ACHN (cell line): ENCODE data around the gene NSG1.
A peak's percentile ranks its signal among the peaks of the same experiment; 100 is the strongest.

Experiments used
- DNase-seq: peaks from one replicate; pipeline ENCODE4 v3.0.0-alpha.2; 2015
- in situ Hi-C: cut with HindIII; loops from 2 replicates; pipeline ENCODE4 v1.10.0; 2017; ENCODE audit warnings: low sequenced_read_pairs, low pct_ligation_motif_present, low pct_unique_long_range_greater_than_20kb

The NSG1 gene

DNA sequence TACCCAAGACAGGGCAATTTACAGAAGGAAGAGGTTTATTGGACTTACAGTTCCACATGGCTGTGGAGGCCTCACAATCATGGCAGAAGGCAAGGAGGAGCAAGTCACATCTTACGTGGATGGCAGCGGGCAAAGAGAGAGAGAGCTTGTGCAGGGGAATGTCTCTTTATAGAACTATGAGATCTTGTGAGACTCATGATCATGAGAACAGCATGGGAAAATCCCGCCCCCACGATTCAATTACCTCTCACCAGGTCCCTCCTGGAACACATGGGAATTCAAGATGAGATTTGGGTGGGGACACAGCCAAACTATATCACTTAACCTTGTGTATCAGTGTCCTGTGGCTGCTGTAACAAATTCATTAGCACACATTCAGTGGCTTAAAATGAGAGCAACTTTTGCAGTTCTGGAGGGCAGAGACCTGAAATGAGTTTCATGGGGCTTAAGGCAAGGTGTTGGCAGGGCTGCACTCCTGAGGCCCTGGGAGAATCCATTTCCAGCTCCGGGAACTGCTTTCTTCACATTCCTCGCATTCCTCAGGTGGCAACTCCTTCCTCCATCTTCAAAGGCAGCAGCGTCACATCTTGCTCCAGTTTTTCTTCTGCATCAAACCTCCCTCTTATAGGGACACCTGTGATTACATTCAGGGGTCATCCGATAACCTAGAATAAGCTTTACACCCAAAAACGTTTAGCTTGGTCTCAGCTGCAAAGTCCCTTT lies 22.3 kb upstream of the NSG1 start:
- no peak for DNase-seq
- in situ Hi-C loops, result no loop called here

DNA sequence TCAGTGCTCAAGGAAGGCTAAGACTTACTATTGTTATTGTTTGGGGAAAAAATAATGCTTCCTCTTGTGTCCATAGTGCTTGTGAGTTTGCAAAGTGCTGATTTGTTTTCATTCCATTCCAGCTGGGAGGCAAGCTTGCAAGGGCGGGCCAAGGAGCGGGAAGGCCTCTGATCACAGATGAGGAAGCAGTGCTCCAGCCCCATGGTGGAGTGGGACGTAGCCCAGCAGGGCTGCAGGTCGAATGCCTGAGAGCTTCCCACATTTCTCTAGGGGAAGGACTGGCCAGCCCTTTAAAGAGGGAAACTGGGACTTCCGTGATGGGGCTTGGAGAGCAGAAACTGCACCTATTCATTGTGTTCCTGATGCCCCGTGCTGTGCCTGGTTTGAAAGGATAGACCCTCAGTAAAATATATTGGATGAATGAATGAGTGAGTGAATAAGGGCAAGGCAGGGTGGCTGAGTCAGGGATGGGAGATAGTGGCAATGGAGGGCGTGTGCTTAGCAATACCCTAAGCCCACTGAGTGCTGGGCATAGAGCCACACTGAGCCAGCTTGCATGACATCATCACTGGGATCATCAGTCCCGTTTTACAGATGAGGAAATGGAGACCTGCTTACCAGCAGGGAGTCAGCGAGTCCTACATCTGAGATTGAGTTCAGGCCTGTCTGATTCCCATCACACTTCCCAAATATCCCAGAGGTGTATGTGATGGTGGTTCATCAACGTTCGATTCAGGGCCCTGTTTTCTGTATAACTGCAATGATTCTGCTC lies 17.9 kb upstream of the NSG1 start:
- DNase-seq, result no peak
- in situ Hi-C loops, result no loop called here

DNA sequence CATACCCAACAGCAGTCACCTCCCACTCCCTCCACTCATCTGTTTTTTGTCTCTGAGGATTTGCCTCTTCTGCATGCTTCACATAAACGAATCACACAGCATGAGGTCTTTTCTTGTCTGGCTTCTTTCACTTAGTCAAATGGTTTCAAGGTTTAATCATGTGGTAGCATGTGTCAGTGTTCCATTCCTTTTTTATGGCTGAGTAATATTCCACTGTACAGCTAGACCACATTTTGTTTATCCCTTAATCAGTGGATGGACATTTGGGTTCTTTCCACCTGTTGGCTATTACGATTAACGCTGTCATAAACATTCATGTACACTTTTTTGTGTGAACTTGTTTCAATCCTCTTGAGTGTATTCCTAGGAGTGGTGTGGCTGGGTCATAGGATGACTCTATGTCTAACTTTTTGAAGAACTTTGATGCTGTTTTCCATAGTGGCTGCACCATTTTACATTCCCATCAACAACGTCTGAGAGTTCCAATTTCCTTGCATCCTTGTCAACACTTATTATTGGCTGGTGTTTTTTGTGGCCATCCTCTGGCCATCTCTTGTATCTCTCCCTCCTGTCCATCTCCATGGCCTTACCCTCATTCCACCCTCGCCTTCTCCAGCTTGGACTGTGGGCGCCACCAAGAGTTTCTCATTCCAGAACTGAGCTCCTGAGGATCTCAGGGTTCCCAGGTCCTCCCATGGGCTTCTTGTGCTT lies 12.4 kb upstream of the NSG1 start:
- in situ Hi-C loops, result no loop called here
- no peak for DNase-seq

DNA sequence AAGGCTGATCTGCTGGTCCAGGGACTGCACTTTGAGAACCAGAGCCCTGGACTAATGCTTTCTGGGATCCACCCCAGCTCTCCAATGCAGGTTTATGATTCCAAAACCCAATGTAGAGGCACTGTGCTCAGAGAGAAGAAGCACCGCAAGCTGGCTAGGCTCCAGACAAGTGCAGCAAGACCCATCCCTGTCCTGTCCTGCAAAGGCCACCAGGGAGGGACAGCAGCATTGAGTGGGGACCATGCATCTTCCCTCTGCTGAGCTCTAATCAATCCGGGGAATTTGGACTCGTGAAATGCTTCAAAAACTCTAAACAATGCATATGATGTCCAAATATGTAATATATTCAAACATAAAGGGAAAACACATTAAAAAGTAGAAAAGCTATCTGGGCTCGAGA lies 10.8 kb upstream of the NSG1 start:
- in situ Hi-C loops, result no loop called here
- DNase-seq, result no peak

DNA sequence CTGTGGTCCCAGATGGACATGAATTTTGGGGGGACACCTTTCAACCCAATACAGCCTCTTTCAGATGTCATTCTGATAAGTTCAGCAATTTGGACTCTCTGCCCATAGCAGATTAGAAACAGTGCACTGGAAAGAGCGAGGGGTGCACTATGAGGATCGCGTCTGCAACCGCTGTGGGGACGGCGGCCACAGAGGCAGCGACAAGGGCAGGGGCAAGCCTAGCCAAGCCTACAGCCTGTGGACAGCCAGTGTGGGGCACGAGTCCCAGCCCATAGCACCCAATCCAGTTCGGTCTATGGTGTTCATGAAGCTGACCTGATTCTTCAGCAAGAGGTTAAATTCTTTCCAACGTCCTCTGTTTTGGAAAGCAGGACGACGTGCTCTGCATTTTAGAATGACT lies 9.7 kb upstream of the NSG1 start:
- DNase-seq, result no peak
- in situ Hi-C loops, result no loop called here

GRCh38 chr4:4377732-4378460 lies 9.0 kb upstream of the NSG1 start:
- in situ Hi-C loops, result no loop called here
- no peak for DNase-seq

DNA sequence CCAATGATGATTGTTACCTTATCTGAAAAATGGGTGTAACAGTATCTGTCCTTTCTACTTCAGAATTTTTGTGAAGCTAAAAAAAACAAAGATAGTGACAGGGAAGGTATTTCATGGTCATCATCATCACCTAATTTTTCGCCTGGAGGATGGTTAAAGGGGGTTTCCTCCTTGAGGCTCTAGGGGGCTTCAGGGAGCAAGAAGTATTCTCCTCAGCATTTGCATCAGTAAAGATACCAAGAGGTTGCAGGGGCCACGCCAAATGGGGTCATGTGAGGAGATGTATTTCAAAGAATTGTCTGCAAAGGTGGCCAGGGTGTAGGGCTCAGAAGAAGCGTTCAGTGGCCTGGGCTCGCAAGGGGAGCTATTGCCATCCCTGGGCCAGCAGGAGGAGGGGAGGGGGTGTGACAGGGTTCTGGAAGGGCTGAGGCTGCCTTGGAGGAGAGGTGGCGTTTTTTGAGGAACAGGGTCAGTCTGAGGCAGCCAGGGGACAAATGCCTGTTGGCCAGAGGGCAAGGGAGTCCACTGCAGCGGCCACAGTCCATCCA lies 7.3 kb upstream of the NSG1 start:
- no peak for DNase-seq
- in situ Hi-C loops, result no loop called here

GRCh38 chr4:4383085-4383484 lies 3.8 kb upstream of the NSG1 start:
- no peak for DNase-seq
- in situ Hi-C loops, result no loop called here

DNA sequence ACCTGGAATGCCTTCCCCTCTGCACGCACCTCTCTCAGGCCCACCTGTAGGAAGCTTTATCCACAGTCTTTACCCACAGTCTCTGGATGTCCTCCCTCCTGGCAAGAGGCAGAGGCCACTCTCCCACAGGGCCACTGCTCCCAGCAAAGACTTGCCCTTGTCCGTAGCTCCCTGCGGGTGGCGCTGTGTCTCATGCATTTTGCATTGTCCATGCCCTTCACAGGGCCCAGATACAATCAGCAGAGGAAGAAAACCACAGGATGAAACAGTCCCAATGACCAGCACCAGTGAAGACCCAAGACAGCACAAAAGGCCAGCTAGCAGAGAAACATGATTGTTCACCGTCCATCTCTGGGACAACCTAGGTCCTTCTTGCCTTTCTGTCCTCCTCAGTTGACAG lies 2.1 kb upstream of the NSG1 start:
- in situ Hi-C loops, result no loop called here
- peak; percentile 50 for DNase-seq

- DNase-seq, result no peak
- in situ Hi-C loops, result no loop called here
Measured at GRCh38 chr4:4385729-4386295, 1.1 kb upstream of the NSG1 start.

DNA sequence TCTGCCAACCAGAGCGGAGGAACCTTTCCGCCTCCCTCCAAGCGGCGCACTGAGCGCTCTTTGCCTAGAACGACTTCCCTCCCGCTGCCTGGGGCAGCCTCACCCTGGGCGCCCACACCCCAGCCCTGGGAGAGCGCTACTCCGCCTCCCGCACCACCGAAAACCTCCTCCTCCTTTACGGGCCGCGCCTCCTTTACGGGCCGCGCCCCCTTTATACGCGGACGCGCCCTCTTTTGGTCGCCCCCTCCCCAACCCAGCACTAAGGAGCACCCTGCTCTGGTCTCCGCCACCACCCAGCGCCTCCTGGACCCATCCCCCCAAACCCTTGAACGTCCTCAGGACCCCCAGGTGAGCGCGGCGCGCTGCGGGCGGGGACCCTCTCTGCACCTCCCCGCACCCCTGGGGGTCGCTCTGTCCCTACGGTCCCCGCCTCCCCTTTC lies 586 bp upstream of the NSG1 start:
- DNase-seq, result no peak
- in situ Hi-C loops, result no loop called here

GRCh38 chr4:4387531-4388310 lies 819 bp downstream of the NSG1 start:
- in situ Hi-C loops, result no loop called here
- no peak for DNase-seq

GRCh38 chr4:4388311-4388790 lies 1.4 kb downstream of the NSG1 start:
- DNase-seq, result no peak
- in situ Hi-C loops, result no loop called here

DNA sequence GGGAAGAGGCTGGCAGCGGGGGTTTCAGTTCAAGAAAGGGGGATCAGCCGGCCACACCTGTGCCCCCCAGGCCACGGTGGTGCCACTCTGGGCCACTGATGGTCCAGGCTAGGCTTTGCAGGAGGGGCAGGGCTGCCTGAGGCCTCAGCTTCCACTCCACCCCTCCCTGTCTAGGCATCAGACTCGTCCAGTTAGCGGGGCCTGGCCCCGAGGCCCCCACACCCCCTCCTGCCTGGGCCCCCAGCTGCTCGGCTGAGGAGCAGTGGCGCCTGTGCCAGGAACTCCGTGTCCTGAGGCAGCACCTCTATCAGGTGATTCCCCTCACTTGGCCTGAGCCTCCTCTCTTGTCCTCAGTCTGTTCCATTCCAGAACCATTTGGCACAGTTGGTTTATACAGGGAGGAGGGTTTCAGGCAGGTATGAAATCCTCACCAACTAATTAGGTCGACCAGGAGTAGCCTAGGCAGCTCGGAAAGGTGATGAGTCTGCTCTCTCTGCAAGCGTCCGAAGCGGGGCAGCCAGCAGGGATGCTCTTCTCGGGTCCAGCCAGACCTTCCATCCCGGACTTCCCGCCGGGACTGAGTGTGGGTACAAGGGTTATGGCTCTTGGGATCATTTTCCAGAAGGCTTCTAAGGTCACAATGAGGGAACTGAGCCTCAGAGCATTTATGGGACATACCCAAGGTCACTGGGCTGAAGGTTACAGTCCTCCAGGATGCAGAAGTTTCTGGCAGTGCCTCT lies 2.1 kb downstream of the NSG1 start:
- in situ Hi-C loops, result no loop called here
- no peak for DNase-seq

DNA sequence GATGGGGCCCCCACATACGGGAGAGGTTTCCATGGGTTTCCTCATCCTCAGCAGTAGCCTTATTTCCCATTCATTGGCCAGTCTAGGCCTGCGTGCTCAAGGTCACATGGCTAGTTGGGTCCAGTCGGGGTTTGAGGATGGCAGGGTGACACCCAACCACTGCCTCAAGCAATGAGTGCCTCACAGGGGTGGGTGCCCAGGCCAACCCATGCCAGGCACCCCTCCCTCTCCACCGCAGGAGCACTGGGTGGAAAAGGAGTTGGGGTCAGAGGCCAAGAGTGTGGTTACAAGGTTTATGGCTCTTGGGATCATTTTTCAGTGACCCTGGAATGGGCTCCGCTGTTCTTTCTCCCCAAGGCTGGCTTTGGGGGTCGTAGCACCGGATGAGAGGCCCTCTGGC lies 3.1 kb downstream of the NSG1 start:
- DNase-seq, result no peak
- in situ Hi-C loops, result no loop called here

DNA sequence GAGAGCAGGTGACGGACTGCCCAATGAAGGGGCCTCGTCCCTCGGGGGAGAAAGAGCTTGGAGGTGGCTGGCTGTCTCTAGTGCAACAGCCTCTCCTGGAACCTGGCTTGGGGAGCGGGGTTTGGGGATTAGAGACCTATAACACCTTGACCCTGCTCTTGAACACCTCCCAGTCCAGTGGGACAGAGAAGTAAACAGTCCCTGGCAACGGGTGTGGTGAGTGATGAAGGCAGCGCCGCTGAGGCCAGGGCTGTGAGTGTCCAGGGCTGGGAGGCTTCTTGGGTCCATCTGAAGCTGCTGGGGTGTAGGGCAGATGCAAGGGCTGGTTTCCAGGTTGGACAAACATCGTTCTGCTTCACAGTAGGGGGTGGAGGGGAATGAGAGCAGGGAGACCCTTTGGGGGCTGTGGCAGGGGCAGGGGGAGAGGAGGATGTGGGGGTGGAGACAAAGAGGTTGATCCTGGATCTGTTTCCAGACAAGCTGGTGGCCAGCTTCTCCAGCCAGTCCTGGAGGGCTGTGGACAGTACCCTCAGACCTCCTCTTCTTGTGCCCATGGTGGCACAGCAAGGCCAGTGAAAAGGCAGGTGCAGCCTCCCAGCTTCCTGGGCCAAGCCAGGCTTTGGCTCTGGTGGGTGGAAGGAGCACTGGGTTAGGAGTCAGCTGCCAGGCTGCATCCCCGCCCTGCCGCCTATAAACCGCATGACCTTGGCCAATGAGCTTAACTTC lies 3.8 kb downstream of the NSG1 start:
- in situ Hi-C loops, result no loop called here
- no peak for DNase-seq
